ENCODE measurements around the gene RAC2. TPM values are rescaled to one million over a fixed set of nuclear protein-coding genes. Genes with fewer than 3 reads are reported as not detected.

Gene RAC2
- total and polyA plus RNA-seq, 9 of the 15 experiments (the other 6 are each of a cell fraction or from before 2014, with no cell fraction given): 22.7 to 103 (median 43.3) TPM

GRCh38 chr22:37228106-37229011 lies 15.7 kb downstream of the RAC2 start:
- peaks cover 19 to 43% of the 10 kb centered on the region in 2 experiments for H3K4me1 ChIP-seq (replicated peaks in 1 of 2; ENCODE audit: control insufficient read depth in 2 of 2, insufficient read depth in 2 of 2, low read length in 2 of 2)
- H3K4me2 ChIP-seq (ENCODE audit: insufficient read depth, low read length): no peak overlapping the region
- no peak overlapping the region for H3K4me3 ChIP-seq
- in situ Hi-C loops (cut with MboI): no loop called here
- H3K27me3 ChIP-seq (ENCODE audit: control insufficient read depth in 2 of 2, insufficient read depth in 2 of 2, low read length in 2 of 2): no peaks in the 10 kb centered on the region
- WGBS (ENCODE audit: insufficient coverage, low coverage, missing lambda C conversion rate): 98% methylated on average over 8 of the region's 20 CpGs
- ChIA-PET CTCF (ENCODE audit: low intra/inter-chr PET ratio) (no interaction called here), POLR2A (interaction anchor here (0.6 to 1.9 kb wide), 3 partner anchors 10 to 1248 kb away, joined by 3 to 4 read pairs (median 4); no protein-coding TSS in a partner anchor)
- H3K36me3 ChIP-seq (ENCODE audit: control insufficient read depth, insufficient read depth, low read length): peaks cover 74% of the 10 kb centered on the region; the same call in 2 of the 3 replicates
- H3K9me3 ChIP-seq (replicated peaks; ENCODE audit: control insufficient read depth, insufficient read depth, low read depth, low read length): no peaks in the 10 kb centered on the region
- ATAC-seq: no peak
- TF ChIP-seq SMC3 (conservative IDR thresholded peaks at IDR 0.05; ENCODE audit: insufficient read depth, low read depth, low read length) (no peak), RBFOX2 (IDR thresholded peaks at IDR 0.05; ENCODE audit: low read depth, low read length) (peak; percentile 10; the same call in 1 of the 2 replicates), POLR2G (IDR thresholded peaks at IDR 0.05; ENCODE audit: low read depth, low read length) (peak; percentile 47), ZBTB17 (CRISPR knock-in tag; IDR thresholded peaks at IDR 0.05) (no peak)
- TF ChIP-seq, protein P1, sequence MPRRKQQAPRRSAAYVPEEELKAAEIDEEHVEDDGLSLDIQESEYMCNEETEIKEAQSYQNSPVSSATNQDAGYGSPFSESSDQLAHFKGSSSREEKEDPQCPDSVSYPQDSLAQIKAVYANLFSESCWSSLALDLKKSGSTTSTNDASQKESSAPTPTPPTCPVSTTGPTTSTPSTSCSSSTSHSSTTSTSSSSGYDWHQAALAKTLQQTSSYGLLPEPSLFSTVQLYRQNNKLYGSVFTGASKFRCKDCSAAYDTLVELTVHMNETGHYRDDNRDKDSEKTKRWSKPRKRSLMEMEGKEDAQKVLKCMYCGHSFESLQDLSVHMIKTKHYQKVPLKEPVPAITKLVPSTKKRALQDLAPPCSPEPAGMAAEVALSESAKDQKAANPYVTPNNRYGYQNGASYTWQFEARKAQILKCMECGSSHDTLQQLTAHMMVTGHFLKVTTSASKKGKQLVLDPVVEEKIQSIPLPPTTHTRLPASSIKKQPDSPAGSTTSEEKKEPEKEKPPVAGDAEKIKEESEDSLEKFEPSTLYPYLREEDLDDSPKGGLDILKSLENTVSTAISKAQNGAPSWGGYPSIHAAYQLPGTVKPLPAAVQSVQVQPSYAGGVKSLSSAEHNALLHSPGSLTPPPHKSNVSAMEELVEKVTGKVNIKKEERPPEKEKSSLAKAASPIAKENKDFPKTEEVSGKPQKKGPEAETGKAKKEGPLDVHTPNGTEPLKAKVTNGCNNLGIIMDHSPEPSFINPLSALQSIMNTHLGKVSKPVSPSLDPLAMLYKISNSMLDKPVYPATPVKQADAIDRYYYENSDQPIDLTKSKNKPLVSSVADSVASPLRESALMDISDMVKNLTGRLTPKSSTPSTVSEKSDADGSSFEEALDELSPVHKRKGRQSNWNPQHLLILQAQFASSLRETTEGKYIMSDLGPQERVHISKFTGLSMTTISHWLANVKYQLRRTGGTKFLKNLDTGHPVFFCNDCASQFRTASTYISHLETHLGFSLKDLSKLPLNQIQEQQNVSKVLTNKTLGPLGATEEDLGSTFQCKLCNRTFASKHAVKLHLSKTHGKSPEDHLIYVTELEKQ (CRISPR knock-in tag; IDR thresholded peaks at IDR 0.05): no peak
- no peaks in the 10 kb centered on the region for H3K9me1 ChIP-seq (ENCODE audit: control insufficient read depth, insufficient read depth, low read length)
- H4K20me1 ChIP-seq (replicated peaks; ENCODE audit: control insufficient read depth, insufficient read depth, low read length): no peaks in the 10 kb centered on the region
- no peak for FAIRE-seq
- intact Hi-C loops (cut with micrococcal nuclease): no loop called here
- H3K9ac ChIP-seq (ENCODE audit: insufficient read depth in 1 of 2, low read depth in 2 of 2, low read length in 2 of 2): 0 out of 4 replicates have a peak overlapping the region, but pooled peaks of 1 of the 2 experiments have one; percentile 35
- H2AFZ ChIP-seq (ENCODE audit: low read depth, low read length): no peak overlapping the region
- H3K27ac ChIP-seq (ENCODE audit: extremely low read depth, low read depth, low read length): no peak overlapping the region
- DNase-seq (ENCODE audit: extremely low read depth in 1 of 4, low spot score in 3 of 4): no peak
- BruUV-seq (replicated peaks): no TSS peak
- peaks cover 12% of the 10 kb centered on the region for H3K79me2 ChIP-seq (ENCODE audit: control insufficient read depth, insufficient read depth, low read length)

All from K562 (cell line).